ENCODE data around the gene FIP1L1. TPM values are rescaled to one million over a fixed set of nuclear protein-coding genes. Genes with fewer than 3 reads are reported as not detected.

The FIP1L1 gene
- total and polyA plus RNA-seq, 9 of the 15 experiments (the other 6 are each of a cell fraction or from before 2014, with no cell fraction given): 34.6 to 137 (median 72.0) TPM

DNA sequence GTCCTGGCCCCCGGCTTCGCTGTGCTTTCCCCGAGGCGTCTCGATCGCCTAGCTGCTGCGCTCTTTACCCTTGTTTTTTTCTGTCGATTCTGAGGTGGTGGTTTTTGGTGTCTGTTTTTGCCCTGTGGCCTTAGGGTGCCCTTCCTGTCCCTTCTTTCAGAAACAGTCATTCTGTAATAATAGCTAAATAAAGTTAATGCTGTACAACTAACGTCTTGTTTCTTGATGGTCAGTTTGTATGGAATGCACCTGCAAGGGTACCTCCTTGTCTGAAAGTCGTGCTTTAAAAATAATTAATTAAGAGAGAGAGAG lies 686 bp downstream of the FIP1L1 start (continued):
- TF ChIP-seq, protein P1, sequence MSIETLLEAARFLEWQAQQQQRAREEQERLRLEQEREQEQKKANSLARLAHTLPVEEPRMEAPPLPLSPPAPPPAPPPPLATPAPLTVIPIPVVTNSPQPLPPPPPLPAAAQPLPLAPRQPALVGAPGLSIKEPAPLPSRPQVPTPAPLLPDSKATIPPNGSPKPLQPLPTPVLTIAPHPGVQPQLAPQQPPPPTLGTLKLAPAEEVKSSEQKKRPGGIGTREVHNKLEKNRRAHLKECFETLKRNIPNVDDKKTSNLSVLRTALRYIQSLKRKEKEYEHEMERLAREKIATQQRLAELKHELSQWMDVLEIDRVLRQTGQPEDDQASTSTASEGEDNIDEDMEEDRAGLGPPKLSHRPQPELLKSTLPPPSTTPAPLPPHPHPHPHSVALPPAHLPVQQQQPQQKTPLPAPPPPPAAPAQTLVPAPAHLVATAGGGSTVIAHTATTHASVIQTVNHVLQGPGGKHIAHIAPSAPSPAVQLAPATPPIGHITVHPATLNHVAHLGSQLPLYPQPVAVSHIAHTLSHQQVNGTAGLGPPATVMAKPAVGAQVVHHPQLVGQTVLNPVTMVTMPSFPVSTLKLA (conservative IDR thresholded peaks at IDR 0.05): peak in 1 of 2 experiments; percentile 7; a peak in 1 of 4 replicates
- TF ChIP-seq, protein P2, sequence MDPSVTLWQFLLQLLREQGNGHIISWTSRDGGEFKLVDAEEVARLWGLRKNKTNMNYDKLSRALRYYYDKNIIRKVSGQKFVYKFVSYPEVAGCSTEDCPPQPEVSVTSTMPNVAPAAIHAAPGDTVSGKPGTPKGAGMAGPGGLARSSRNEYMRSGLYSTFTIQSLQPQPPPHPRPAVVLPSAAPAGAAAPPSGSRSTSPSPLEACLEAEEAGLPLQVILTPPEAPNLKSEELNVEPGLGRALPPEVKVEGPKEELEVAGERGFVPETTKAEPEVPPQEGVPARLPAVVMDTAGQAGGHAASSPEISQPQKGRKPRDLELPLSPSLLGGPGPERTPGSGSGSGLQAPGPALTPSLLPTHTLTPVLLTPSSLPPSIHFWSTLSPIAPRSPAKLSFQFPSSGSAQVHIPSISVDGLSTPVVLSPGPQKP (CRISPR knock-in tag; IDR thresholded peaks at IDR 0.05): no peak
- TF ChIP-seq CHD1 (IDR thresholded peaks at IDR 0.05; ENCODE audit: low read length) (peak; percentile 82), MAZ (CRISPR knock-in tag; conservative IDR thresholded peaks at IDR 0.05 in 1 of 2, IDR thresholded peaks at IDR 0.05 in 1 of 2) (no peak), BDP1 (IDR thresholded peaks at IDR 0.05; ENCODE audit: insufficient read depth, insufficient read length) (no peak)
- TF ChIP-seq, protein P3, sequence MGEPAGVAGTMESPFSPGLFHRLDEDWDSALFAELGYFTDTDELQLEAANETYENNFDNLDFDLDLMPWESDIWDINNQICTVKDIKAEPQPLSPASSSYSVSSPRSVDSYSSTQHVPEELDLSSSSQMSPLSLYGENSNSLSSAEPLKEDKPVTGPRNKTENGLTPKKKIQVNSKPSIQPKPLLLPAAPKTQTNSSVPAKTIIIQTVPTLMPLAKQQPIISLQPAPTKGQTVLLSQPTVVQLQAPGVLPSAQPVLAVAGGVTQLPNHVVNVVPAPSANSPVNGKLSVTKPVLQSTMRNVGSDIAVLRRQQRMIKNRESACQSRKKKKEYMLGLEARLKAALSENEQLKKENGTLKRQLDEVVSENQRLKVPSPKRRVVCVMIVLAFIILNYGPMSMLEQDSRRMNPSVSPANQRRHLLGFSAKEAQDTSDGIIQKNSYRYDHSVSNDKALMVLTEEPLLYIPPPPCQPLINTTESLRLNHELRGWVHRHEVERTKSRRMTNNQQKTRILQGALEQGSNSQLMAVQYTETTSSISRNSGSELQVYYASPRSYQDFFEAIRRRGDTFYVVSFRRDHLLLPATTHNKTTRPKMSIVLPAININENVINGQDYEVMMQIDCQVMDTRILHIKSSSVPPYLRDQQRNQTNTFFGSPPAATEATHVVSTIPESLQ (CRISPR knock-in tag; IDR thresholded peaks at IDR 0.05): no peak
- TF ChIP-seq, protein P4, sequence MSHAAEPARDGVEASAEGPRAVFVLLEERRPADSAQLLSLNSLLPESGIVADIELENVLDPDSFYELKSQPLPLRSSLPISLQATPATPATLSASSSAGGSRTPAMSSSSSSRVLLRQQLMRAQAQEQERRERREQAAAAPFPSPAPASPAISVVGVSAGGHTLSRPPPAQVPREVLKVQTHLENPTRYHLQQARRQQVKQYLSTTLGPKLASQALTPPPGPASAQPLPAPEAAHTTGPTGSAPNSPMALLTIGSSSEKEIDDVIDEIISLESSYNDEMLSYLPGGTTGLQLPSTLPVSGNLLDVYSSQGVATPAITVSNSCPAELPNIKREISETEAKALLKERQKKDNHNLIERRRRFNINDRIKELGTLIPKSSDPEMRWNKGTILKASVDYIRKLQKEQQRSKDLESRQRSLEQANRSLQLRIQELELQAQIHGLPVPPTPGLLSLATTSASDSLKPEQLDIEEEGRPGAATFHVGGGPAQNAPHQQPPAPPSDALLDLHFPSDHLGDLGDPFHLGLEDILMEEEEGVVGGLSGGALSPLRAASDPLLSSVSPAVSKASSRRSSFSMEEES (CRISPR knock-in tag; IDR thresholded peaks at IDR 0.05): no peak
- TF ChIP-seq, protein P5, sequence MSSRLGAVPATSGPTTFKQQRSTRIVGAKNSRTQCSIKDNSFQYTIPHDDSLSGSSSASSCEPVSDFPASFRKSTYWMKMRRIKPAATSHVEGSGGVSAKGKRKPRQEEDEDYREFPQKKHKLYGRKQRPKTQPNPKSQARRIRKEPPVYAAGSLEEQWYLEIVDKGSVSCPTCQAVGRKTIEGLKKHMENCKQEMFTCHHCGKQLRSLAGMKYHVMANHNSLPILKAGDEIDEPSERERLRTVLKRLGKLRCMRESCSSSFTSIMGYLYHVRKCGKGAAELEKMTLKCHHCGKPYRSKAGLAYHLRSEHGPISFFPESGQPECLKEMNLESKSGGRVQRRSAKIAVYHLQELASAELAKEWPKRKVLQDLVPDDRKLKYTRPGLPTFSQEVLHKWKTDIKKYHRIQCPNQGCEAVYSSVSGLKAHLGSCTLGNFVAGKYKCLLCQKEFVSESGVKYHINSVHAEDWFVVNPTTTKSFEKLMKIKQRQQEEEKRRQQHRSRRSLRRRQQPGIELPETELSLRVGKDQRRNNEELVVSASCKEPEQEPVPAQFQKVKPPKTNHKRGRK (tag; IDR thresholded peaks at IDR 0.05): no peak
- TF ChIP-seq, protein P6, sequence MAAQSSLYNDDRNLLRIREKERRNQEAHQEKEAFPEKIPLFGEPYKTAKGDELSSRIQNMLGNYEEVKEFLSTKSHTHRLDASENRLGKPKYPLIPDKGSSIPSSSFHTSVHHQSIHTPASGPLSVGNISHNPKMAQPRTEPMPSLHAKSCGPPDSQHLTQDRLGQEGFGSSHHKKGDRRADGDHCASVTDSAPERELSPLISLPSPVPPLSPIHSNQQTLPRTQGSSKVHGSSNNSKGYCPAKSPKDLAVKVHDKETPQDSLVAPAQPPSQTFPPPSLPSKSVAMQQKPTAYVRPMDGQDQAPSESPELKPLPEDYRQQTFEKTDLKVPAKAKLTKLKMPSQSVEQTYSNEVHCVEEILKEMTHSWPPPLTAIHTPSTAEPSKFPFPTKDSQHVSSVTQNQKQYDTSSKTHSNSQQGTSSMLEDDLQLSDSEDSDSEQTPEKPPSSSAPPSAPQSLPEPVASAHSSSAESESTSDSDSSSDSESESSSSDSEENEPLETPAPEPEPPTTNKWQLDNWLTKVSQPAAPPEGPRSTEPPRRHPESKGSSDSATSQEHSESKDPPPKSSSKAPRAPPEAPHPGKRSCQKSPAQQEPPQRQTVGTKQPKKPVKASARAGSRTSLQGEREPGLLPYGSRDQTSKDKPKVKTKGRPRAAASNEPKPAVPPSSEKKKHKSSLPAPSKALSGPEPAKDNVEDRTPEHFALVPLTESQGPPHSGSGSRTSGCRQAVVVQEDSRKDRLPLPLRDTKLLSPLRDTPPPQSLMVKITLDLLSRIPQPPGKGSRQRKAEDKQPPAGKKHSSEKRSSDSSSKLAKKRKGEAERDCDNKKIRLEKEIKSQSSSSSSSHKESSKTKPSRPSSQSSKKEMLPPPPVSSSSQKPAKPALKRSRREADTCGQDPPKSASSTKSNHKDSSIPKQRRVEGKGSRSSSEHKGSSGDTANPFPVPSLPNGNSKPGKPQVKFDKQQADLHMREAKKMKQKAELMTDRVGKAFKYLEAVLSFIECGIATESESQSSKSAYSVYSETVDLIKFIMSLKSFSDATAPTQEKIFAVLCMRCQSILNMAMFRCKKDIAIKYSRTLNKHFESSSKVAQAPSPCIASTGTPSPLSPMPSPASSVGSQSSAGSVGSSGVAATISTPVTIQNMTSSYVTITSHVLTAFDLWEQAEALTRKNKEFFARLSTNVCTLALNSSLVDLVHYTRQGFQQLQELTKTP (IDR thresholded peaks at IDR 0.05; ENCODE audit: low read depth in 1 of 2, partially characterized antibody in 2 of 2): no peak

All from K562 (cell line).